ENCODE data around the gene DDX49. TPM values are rescaled to one million over a fixed set of nuclear protein-coding genes. Genes with fewer than 3 reads are reported as not detected.

Gene DDX49, protein sequence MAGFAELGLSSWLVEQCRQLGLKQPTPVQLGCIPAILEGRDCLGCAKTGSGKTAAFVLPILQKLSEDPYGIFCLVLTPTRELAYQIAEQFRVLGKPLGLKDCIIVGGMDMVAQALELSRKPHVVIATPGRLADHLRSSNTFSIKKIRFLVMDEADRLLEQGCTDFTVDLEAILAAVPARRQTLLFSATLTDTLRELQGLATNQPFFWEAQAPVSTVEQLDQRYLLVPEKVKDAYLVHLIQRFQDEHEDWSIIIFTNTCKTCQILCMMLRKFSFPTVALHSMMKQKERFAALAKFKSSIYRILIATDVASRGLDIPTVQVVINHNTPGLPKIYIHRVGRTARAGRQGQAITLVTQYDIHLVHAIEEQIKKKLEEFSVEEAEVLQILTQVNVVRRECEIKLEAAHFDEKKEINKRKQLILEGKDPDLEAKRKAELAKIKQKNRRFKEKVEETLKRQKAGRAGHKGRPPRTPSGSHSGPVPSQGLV
- 47.4 and 72.9 TPM in 2 replicates for total RNA-seq

DNA sequence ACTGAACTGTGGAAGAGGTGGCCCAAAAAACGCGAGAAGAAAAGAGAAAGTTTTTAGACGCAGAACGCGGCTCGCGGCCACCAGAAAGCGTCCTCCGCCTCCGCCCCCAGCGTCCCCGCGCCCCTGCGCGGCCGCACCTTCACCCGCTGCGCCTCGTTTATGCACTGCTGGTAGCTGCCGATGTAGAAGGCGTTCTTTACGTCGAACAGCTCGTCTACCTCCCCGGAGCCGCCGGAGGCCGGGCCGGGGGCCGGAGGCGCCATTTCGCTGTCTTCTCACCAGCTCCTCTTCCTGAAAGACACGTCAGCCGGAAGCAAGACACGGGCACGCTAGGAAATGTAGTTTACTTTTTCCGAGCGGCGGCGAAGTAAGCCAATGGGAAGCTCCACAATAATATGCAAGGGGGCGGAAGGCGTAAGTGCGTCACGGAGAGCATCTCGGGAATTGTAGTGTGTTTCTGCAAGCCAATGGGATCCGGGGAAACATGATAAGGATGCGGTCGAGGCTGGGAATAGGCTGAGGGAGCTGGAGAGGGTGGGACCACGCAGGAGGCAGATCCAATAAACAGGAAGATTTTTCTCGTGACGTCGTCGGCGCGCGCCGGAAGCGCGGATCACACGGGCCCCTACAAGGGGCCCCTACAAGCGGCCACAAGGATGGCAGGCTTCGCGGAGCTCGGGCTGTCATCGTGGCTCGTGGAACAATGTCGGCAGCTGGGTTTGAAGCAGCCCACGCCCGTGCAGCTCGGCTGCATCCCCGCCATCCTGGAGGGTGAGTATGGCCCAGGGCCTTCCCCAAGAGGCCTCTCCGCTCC lies at the start of gene DDX49, which contains the start of gene COPE:
Gene DDX49 (plus strand): TSS at position 630 of the 814 bp plus-strand sequence. CDS start 27 bp downstream, at position 657.
Gene COPE (minus strand): TSS at position 302 of the 814 bp plus-strand sequence. CDS start 39 bp downstream, at position 263.

GRCh38 chr19:18895824-18896341 lies 23.6 kb upstream of the DDX49 start, which contains the start of gene CERS1:
CERS1 (minus strand) TSS chr19:18896158; CDS start chr19:18896072, 86 bp downstream.

DNA sequence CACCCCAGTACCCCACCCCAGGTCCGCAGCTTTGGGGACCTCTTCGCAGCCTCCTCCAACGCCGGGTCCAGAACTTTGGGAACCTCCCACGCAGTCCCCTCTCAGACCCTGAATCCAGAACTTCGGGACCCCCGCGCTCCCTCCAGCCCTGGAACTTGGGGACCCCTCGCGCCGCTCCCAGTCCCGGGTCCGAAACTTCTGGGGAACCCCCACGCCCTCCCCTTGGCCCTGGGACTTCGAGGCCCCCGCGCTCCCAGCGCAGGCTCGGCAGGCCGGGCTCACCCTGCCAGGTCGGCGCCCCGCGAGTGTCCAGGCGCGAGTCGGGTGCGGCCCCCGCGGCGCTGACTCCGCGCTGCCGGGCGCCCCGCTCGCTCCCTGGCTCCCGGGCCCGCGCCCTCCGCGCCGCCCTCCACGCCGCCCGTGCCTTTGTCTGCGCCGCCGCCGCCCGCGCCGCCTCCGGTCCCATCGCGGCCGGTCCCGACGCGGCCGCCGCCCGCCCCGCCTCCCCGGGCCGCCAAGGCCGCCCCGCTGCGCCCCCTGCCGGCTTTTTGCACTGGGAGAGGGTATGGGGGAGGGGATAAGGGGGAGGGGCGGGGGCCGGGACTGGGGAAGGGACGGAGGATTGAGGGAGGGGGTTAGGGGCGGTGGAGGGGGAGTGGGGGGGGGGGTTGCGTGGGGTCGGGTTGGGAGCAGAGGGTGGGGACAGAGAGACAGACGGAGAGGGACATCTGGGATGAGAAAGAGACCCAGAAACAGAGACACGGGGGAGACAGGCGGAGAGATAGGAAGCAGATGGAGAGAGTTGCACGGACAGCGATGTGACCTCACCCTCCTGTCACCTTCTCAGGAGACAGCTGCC lies 21.5 kb downstream of the DDX49 start, which contains the start of gene HOMER3:
Gene HOMER3 (minus strand): TSS at position 449 of the 859 bp plus-strand sequence. CDS start 2,235 bp downstream, outside the sequence.

Other genes with a start within 250 kb of the DDX49 start
- gene CRTC1, start 236.0 kb upstream of the DDX49 start, total RNA-seq: 1.2 and 2.0 TPM in 2 replicates
- 0.28 and 0.77 TPM in 2 replicates for gene COMP, start 128.4 kb upstream of the DDX49 start, total RNA-seq
- 55.0 and 65.4 TPM in 2 replicates for gene UPF1, start 87.8 kb upstream of the DDX49 start, total RNA-seq
- 1.7 and 2.0 TPM in 2 replicates for gene CERS1, start 23.6 kb upstream of the DDX49 start, total RNA-seq
- 144 and 216 TPM in 2 replicates for gene COPE, start 328 bp upstream of the DDX49 start, total RNA-seq
- gene HOMER3, start 21.5 kb downstream of the DDX49 start, total RNA-seq: 80.9 and 123 TPM in 2 replicates
- gene SUGP2, start 113.8 kb downstream of the DDX49 start, total RNA-seq: 28.0 and 30.7 TPM in 2 replicates
- 26.2 and 58.7 TPM in 2 replicates for gene ARMC6, start 113.9 kb downstream of the DDX49 start, total RNA-seq
- gene SLC25A42, start 144.3 kb downstream of the DDX49 start, total RNA-seq: 3.6 and 6.2 TPM in 2 replicates
- gene TMEM161A, start 218.8 kb downstream of the DDX49 start, total RNA-seq: 18.2 and 23.7 TPM in 2 replicates